PC-9 (cell line): Measurements from ENCODE around the gene ZNF385A. TPM values are rescaled to one million over a fixed set of nuclear protein-coding genes. Genes with fewer than 3 reads are reported as not detected.

Source experiments
- BruUV-seq: library from RNA; stranded (reverse); fragments of 400-500 nt; replicated peaks from 2 replicates; lab custom pipeline; 2021; lab: Mats Ljungman, UMichigan
- CTCF ChIA-PET: fragments of 300-600 bp; sonication (Branson Sonifier 250); formaldehyde crosslinking; loops from one replicate; lab custom pipeline; 2022; ENCODE audit warnings: antibody characterized with exemption; lab: Charles Lee
- POLR2A ChIA-PET: fragments of 300-600 bp; sonication (Branson Sonifier 250); formaldehyde crosslinking; loops from one replicate; lab custom pipeline; 2022; ENCODE audit warnings: antibody characterized with exemption; ENCODE audit not compliant: unreplicated experiment; lab: Charles Lee
- DNase-seq, 2 experiments: peaks; one replicate each; pipeline versions ENCODE4 v3.0.0 to v3.0.0-alpha.2; 2015 to 2022; ENCODE audit warnings: mixed read lengths in 1 of 2
- H2AFZ ChIP-seq: fragments of 200-600 bp; sonication (generic); 2 replicates; pipeline ENCODE4 v1.8.1; 2017; ENCODE audit warnings: antibody characterized with exemption
- H3F3A ChIP-seq: fragments of 200-600 bp; sonication (generic); 2 replicates; pipeline ENCODE4 v1.8.1; 2017; ENCODE audit warnings: antibody characterized with exemption, mild to moderate bottlenecking, low read depth; ENCODE audit not compliant: insufficient read depth
- H3K27ac ChIP-seq: fragments of 200-600 bp; sonication (generic); 2 replicates; pipeline ENCODE4 v1.6.1; 2016; ENCODE audit warnings: mixed run types
- H3K27me3 ChIP-seq: fragments of 200-600 bp; sonication (generic); 2 replicates; pipeline ENCODE4 v1.6.1; 2016; ENCODE audit warnings: low read depth, mixed run types; ENCODE audit not compliant: insufficient read depth
- H3K36me3 ChIP-seq: fragments of 200-600 bp; sonication (generic); 2 replicates; pipeline ENCODE4 v1.6.1; 2016; ENCODE audit warnings: low read depth, mixed run types
- H3K4me1 ChIP-seq: fragments of 200-600 bp; sonication (generic); replicated peaks from 2 replicates; pipeline ENCODE4 v1.6.1; 2016; ENCODE audit warnings: mixed run types; ENCODE audit not compliant: insufficient read depth
- H3K4me2 ChIP-seq: fragments of 200-600 bp; sonication (generic); 2 replicates; pipeline ENCODE4 v1.6.1; 2017; ENCODE audit warnings: mixed run types
- H3K4me3 ChIP-seq: fragments of 200-600 bp; sonication (generic); 2 replicates; pipeline ENCODE4 v1.6.1; 2016; ENCODE audit warnings: mixed run types
- H3K79me2 ChIP-seq: fragments of 200-600 bp; sonication (generic); 2 replicates; pipeline ENCODE4 v1.6.1; 2017; ENCODE audit warnings: low read depth, mixed run types
- H3K9me2 ChIP-seq: fragments of 200-600 bp; sonication (generic); 2 replicates; pipeline ENCODE4 v1.8.1; 2017; ENCODE audit warnings: mild to moderate bottlenecking; ENCODE audit not compliant: insufficient read depth
- H3K9me3 ChIP-seq: fragments of 200-600 bp; sonication (generic); 2 replicates; pipeline ENCODE4 v1.8.1; 2016; ENCODE audit warnings: low read depth; ENCODE audit not compliant: insufficient read depth
- H4K20me1 ChIP-seq: fragments of 200-600 bp; sonication (generic); 2 replicates; pipeline ENCODE4 v1.8.1; 2017; ENCODE audit not compliant: insufficient read depth
- EZH2 ChIP-seq: fragments of 200-600 bp; sonication (generic); IDR thresholded peaks from 2 replicates; pipeline ENCODE4 v1.8.0; 2017; ENCODE audit warnings: antibody characterized with exemption, low read depth
- intact Hi-C: fragments of 100-400 bp; cut with micrococcal nuclease; formaldehyde crosslinking; loops from one replicate; pipeline ENCODE4 v1.10.0; 2022; ENCODE audit not compliant: unreplicated experiment
- total RNA-seq: library from RNA; stranded (reverse); gene quantifications from 2 replicates; pipeline ENCODE4 v1.2.3, GENCODE V29; 2021
- TF ChIP-seq, protein P1 (sequence below): fragments of 200-600 bp; sonication (generic); conservative IDR thresholded peaks from 2 replicates; pipeline ENCODE4 v1.6.1; 2017; ENCODE audit warnings: mixed run types, antibody characterized with exemption, mild to moderate bottlenecking, moderate library complexity

The ZNF385A gene
- total RNA-seq, 1 experiment from 2014 or later: 17.2 TPM

DNA sequence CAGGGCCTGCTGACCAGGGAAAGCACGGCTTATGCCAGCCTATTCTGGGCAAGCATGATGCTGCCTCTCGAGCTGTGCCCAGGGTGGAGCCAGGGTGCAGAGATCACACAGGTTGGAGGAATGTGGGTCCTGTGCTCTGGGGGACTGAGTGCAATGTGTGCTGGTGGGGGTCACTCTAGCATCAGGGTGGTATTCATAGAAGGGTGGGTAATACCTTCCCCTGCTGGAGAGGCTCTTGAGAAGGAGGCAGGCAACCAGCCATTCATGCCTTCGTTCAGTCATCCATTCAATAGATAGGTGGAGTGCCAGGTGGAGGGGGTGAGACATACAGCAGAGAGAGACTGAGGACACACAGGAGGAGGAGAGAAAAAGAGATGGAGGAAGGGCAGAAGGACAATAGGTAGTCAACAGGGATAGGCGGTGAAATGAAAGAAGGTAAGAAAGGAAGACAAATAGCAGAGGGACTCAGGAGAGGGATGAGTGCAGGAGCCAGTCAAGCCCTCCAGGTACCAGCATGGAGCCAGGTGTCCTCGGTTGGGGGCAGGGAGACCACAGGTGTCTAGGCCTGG, 5.2 kb upstream of the ZNF385A start:
- Histone ChIP-seq H3K27ac (no peak overlapping the region), H3K4me1 (peaks cover 45% of the 10 kb centered on the region), H3F3A (peaks cover 27% of the 10 kb centered on the region), H2AFZ (no peak overlapping the region), H3K9me3 (no peaks in the 10 kb centered on the region), H4K20me1 (no peaks in the 10 kb centered on the region; the same call in 1 of the 2 replicates), H3K27me3 (no peaks in the 10 kb centered on the region), H3K4me3 (no peak overlapping the region), H3K79me2 (no peaks in the 10 kb centered on the region), H3K4me2 (no peak overlapping the region), H3K9me2 (no peaks in the 10 kb centered on the region), H3K36me3 (no peaks in the 10 kb centered on the region)
- POLR2A ChIA-PET: no interaction called here
- no peak for DNase-seq
- intact Hi-C loops: no loop called here
- TF ChIP-seq, protein P1, sequence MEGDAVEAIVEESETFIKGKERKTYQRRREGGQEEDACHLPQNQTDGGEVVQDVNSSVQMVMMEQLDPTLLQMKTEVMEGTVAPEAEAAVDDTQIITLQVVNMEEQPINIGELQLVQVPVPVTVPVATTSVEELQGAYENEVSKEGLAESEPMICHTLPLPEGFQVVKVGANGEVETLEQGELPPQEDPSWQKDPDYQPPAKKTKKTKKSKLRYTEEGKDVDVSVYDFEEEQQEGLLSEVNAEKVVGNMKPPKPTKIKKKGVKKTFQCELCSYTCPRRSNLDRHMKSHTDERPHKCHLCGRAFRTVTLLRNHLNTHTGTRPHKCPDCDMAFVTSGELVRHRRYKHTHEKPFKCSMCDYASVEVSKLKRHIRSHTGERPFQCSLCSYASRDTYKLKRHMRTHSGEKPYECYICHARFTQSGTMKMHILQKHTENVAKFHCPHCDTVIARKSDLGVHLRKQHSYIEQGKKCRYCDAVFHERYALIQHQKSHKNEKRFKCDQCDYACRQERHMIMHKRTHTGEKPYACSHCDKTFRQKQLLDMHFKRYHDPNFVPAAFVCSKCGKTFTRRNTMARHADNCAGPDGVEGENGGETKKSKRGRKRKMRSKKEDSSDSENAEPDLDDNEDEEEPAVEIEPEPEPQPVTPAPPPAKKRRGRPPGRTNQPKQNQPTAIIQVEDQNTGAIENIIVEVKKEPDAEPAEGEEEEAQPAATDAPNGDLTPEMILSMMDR: no peak
- TF ChIP-seq EZH2: no peak
- BruUV-seq: TSS peak; percentile 17
- CTCF ChIA-PET: no interaction called here

- H3K36me3 ChIP-seq: no peaks in the 10 kb centered on the region
- intact Hi-C loops: no loop called here
- H3K4me1 ChIP-seq: peaks cover 49% of the 10 kb centered on the region
- TF ChIP-seq, protein P1: no peak
- TF ChIP-seq EZH2: no peak
- DNase-seq: no peak
- no peak overlapping the region for H2AFZ ChIP-seq
- no peaks in the 10 kb centered on the region for H4K20me1 ChIP-seq
- H3K4me2 ChIP-seq: no peak overlapping the region; the same call in 1 of the 2 replicates
- H3F3A ChIP-seq: peaks cover 27% of the 10 kb centered on the region
- no peaks in the 10 kb centered on the region for H3K79me2 ChIP-seq
- H3K27ac ChIP-seq: no peak overlapping the region
- no peaks in the 10 kb centered on the region for H3K27me3 ChIP-seq
- no TSS peak for BruUV-seq
- POLR2A ChIA-PET: no interaction called here
- no peaks in the 10 kb centered on the region for H3K9me2 ChIP-seq
- no peaks in the 10 kb centered on the region for H3K9me3 ChIP-seq
- no peak overlapping the region for H3K4me3 ChIP-seq
- CTCF ChIA-PET: no interaction called here
Measured at GRCh38 chr12:54389134-54389508, 4.6 kb upstream of the ZNF385A start.

GRCh38 chr12:54388237-54389133, 4.0 kb upstream of the ZNF385A start:
- peak overlapping the region; percentile 59 for H3K4me2 ChIP-seq
- no peak overlapping the region for H3K4me3 ChIP-seq
- H3K27ac ChIP-seq: peak overlapping the region; percentile 38
- H3K79me2 ChIP-seq: no peaks in the 10 kb centered on the region
- intact Hi-C loops: no loop called here
- peaks cover 27% of the 10 kb centered on the region for H3F3A ChIP-seq
- no peak overlapping the region for H2AFZ ChIP-seq
- BruUV-seq: no TSS peak
- no peaks in the 10 kb centered on the region for H3K36me3 ChIP-seq
- ChIA-PET POLR2A (interaction anchor here (0.5 to 0.6 kb wide), 4 partner anchors 36 to 1791 kb away, joined by 3 to 7 read pairs (median 3); no protein-coding TSS in a partner anchor), CTCF (interaction anchor here (0.6 to 1.0 kb wide), 6 partner anchors 11 to 850 kb away, joined by 3 to 8 read pairs (median 4); partner anchors contain the start of gene COPZ1)
- H4K20me1 ChIP-seq: no peaks in the 10 kb centered on the region
- peak in 1 of 2 experiments; percentile 12 for DNase-seq
- TF ChIP-seq, protein P1: no peak
- no peak for TF ChIP-seq EZH2
- H3K4me1 ChIP-seq: peaks cover 49% of the 10 kb centered on the region
- H3K9me2 ChIP-seq: no peaks in the 10 kb centered on the region
- H3K27me3 ChIP-seq: no peaks in the 10 kb centered on the region
- no peaks in the 10 kb centered on the region for H3K9me3 ChIP-seq
